Aorta (tissue), 5 donors: Measurements from ENCODE around the gene ORM1. TPM values are rescaled to one million over a fixed set of nuclear protein-coding genes. Genes with fewer than 3 reads are reported as not detected.

Experiments used
- ATAC-seq: fragments of 200-7000 bp; cut with Tn5 transposase; one replicate; pipeline ENCODE4 v1.9.1; 2022; ENCODE audit warnings: moderate library complexity; ENCODE audit not compliant: low FRiP score
- DNase-seq, 2 donors: peaks; one replicate each; pipeline ENCODE4 v3.0.0-alpha.2; 2020
- H3K27ac ChIP-seq, 2 donors: one replicate each; pipeline ENCODE4 v1.5.1; 2013; ENCODE audit warnings: low read length in 2 of 2, mild to moderate bottlenecking in 2 of 2, moderate library complexity in 2 of 2, control low read depth in 1 of 2, inconsistent platforms in 1 of 2, low read depth in 1 of 2
- H3K27me3 ChIP-seq, 2 donors: one replicate each; pipeline ENCODE4 v1.6.1; 2013; ENCODE audit warnings: control low read depth in 1 of 2, low read length in 1 of 2, mild to moderate bottlenecking in 1 of 2, moderate library complexity in 1 of 2; ENCODE audit not compliant: insufficient read depth in 2 of 2, control insufficient read depth in 1 of 2
- H3K36me3 ChIP-seq, 2 donors: one replicate each; pipeline ENCODE4 v1.6.1; 2013; ENCODE audit warnings: control low read depth in 1 of 2, low read length in 1 of 2, mild to moderate bottlenecking in 1 of 2; ENCODE audit not compliant: insufficient read depth in 2 of 2, control insufficient read depth in 1 of 2
- H3K4me1 ChIP-seq, 2 donors: one replicate each; pipeline ENCODE4 v1.6.1; 2013; ENCODE audit warnings: low read length in 2 of 2, control low read depth in 1 of 2, mild to moderate bottlenecking in 1 of 2, moderate library complexity in 1 of 2; ENCODE audit not compliant: insufficient read depth in 2 of 2, control insufficient read depth in 1 of 2
- H3K4me3 ChIP-seq, 2 donors: one replicate each; pipeline ENCODE4 v1.5.1; 2013; ENCODE audit warnings: low read length in 2 of 2, control low read depth in 1 of 2, mild to moderate bottlenecking in 1 of 2
- H3K9me3 ChIP-seq: one replicate; pipeline ENCODE4 v1.6.1; 2013; ENCODE audit warnings: mild to moderate bottlenecking, low read length; ENCODE audit not compliant: control insufficient read depth
- WGBS, 2 donors: extraction: QIAGEN DNeasy Blood & Tissue Kit; methylation state at CpG; one replicate each; pipeline ENCODE4 v1.1.7; 2013; 5-methylcytosine and 5-hydroxymethylcytosine counted together
- intact Hi-C, 2 donors: fragments of 100-400 bp; cut with DNase I; formaldehyde crosslinking; loops; one replicate each; pipeline versions ENCODE4 v1.14.2 to v1.15.0; 2022
- polyA plus RNA-seq, 2 donors: library from polyadenylated mRNA; stranded (reverse); fragments of 200-250 nt; gene quantifications; one replicate each; pipeline ENCODE4 v1.2.3, GENCODE V29; 2013
- total RNA-seq, 2 donors: library from RNA; stranded (reverse); fragmentation: NEBNext Ultra II Directional; extraction: Animal tissue kit (Norgen Biotek cat#: 25700); gene quantifications; one replicate each; pipeline ENCODE4 v1.2.1, GENCODE V29; 2021
- donor health status: healthy with polysubstance abuse.
- donor health status: Bipolar disorder and iron deficiency.
- donor health status: DM: no; HTN: no; CAD: no.
- donor health status: DM: no; HTN: no; CAD: no.
- donor health status: DM: yes; HTN: yes; CAD: no.

Gene ORM1
- total and polyA plus RNA-seq, 4 donors, result 0.28 to 3.0 (median 0.45) TPM; not detected in 1

DNA sequence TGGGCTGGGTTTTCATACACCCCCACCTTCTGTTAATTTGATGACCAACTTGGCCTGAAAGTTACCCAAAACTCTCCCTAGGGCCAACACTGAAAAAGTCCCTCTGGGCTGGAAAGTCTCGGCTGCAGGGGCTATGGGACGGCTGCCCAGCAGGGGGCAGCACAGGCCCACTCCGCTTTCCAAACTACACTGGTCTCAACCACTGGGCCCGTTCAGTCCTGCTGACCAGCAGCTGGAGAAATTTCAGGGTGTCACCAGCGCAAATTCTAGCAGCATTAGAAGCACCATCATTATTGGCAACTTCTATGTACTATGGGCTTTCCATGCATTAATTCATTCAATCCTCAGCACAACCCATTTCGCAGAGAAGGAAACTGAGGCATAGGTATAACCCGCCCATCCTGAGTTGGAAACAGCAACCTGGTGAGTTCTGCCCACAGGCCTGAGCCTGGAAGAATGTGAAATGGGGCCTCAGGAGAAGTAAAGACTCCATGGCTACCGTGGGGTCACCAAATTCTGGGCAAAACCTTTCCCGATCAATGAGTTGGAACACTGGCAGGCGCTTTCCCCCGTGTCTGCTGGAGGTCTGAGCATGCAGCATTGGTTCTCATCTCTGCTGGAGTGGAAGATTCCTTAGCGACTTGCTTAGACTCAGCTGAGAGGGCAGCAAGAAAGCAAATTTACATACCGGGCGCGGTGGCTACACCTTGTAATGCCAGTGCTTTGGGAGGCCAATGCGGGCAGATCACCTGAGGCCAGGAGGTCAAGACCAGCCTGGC, 16.4 kb downstream of the ORM1 start:
- peak; percentile 66 to 86 for DNase-seq
- Histone ChIP-seq H3K27ac (no peak overlapping the region), H3K9me3 (no peaks in the 10 kb centered on the region), H3K4me1 (no peaks in the 10 kb centered on the region), H3K27me3 (no peaks in the 10 kb centered on the region), H3K4me3 (no peak overlapping the region), H3K36me3 (peaks cover 6 to 15% of the 10 kb centered on the region in 2 donors)
- 75 to 78% methylated on average over 16 of the region's 16 CpGs for WGBS, 2 donors
- intact Hi-C loops, result loop anchor here in 1 of 2 donors (5.0 kb wide), 1 partner anchor 313 kb away; no protein-coding TSS in a partner anchor
- peak; percentile 69 for ATAC-seq

DNA sequence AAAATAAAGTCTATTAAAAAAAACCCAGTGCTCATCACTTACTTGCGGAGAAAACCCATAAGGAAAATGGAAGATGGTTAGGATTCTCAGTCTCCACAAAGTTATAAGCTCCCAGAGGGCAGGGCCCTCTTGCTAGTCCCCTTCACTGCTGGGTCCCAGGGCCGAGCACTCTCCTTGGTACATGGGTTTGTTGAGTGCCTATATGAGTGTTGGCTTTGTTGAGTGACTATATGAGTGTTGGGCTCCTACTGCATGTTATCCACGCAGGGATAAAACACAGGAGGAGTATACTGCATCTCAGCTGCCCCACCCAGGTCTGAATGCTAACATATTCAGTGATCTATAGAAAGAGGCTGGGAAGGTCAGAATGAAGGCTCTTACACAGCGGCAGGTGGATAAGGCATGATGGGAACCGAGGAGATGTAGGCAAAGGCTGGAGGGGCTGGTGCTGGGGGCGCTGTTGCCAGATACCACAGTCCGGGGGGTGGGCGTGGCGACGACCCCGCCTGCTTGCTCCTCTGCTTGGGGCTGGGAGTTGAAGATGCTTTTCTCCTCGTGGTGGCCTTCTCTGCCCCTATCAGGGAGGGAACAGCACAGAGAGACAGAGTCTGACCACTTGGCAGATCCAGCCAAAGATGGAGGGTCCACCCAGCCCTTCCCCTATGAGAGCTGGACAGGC, 18.4 kb downstream of the ORM1 start:
- WGBS, 2 donors, result 84 to 85% methylated on average over 12 of the region's 12 CpGs
- no peaks in the 10 kb centered on the region for H3K4me1 ChIP-seq
- intact Hi-C loops, result no loop called here

DNA sequence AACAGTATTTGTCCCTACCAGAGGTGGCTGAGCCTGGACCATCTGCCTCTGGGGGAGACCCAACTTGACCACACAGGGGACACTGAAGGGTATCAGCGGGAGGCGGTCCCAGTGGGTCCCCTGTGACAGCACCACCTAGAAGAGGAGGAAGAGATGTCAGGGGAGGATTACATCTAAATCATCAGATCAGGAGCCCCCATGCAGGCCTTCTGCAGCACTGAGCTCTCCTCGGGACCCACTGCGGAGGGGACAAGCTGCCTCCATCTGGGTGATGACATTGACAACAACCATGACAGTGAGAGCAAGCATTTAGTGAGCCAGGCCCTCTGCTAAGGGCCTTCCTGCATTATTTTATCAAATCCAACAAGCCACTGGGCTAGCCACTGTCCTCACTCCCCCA, 19.1 kb downstream of the ORM1 start:
- intact Hi-C loops, result no loop called here

More for the DNA sequence above, 18.4 kb downstream of the ORM1 start:
- no peak overlapping the region for H3K27ac ChIP-seq
- peaks cover 6 to 18% of the 10 kb centered on the region in 2 donors for H3K36me3 ChIP-seq
- H3K9me3 ChIP-seq, result no peaks in the 10 kb centered on the region
- ATAC-seq (no peak), DNase-seq (no peak)
- no peaks in the 10 kb centered on the region for H3K27me3 ChIP-seq
- H3K4me3 ChIP-seq, result no peak overlapping the region

DNA sequence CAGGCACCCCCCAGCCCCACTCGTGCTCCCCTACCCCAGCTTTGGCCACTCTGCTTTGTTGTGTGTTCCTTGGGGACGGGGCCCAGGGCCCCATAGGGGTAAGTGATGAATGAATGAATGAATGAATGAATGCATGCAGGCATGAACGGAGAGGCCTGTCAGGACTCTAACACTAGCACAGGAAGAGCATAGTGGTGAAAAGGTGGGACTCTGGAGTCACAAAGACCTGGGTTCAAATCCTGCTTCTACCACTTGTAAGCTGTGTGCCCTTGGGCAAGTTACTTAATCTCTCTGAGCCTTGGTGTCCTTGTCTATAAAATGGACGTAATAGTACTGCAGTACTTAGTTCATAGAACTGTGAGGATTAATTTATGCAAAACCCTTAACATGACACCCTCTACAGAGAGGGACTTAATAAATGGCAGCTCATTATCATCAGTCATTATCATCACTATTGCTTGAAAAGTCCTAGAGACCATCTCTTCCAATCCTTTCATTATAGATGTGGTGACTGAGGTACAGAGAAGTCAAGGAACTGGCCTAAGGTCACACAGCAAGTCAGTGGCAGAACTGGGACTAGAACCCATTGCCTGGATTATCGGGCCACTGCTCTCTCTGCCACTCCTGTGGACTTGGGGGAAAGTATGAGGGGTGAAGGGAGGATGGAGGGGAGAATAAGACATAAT, 20.0 kb downstream of the ORM1 start:
- ATAC-seq, result no peak
- Histone ChIP-seq H3K27me3 (no peaks in the 10 kb centered on the region), H3K27ac (no peak overlapping the region), H3K36me3 (peaks cover 0 to 26% of the 10 kb centered on the region in 2 donors), H3K4me1 (no peaks in the 10 kb centered on the region), H3K9me3 (no peaks in the 10 kb centered on the region), H3K4me3 (no peak overlapping the region)
- intact Hi-C loops, result no loop called here
- DNase-seq, result no peak
- WGBS, 2 donors, result 80 to 83% methylated on average over 5 of the region's 5 CpGs

More for the DNA sequence above, 19.1 kb downstream of the ORM1 start:
- Histone ChIP-seq H3K27me3 (no peaks in the 10 kb centered on the region), H3K4me1 (no peaks in the 10 kb centered on the region), H3K27ac (no peak overlapping the region), H3K36me3 (peaks cover 3 to 22% of the 10 kb centered on the region in 2 donors), H3K9me3 (no peaks in the 10 kb centered on the region), H3K4me3 (no peak overlapping the region)
- peak in 1 of 2 donors; percentile 57 for DNase-seq
- WGBS, 2 donors, result 93 to 95% methylated on average over 4 of the region's 4 CpGs
- no peak for ATAC-seq

DNA sequence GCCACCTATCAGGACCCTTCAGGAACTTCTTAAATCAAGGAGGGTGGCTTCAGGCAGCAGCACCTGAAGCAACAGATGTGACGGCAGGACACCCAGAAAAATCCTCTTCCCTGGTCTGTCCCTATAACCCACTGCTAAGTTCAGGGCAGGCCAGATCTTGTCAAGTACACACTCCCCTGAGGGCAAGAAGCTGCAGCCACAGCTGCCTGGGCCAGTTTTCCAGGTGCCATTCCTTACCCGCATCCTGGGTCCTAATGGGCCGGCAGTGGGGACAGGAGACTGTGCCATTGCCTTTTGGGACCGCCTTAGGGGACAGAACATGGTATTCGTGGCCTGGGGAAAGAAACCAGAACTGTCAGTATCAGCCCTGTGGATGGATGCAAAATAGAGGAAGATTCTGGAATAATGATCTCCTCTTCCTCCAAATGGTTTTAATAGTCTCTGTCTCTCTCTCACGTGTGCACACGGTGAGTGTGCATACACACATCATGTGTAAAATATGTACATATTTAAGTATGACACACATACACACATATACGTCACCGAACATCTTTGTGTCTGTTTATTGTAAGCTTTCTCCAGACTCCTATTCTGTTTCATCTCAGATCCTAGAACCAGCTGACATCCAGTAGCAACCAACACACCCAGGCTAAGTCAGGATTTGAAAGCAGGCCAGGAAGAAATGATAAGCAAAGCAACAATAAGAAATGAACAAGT, 20.7 kb downstream of the ORM1 start:
- Histone ChIP-seq H3K9me3 (no peaks in the 10 kb centered on the region), H3K4me1 (no peaks in the 10 kb centered on the region), H3K27ac (no peak overlapping the region), H3K27me3 (no peaks in the 10 kb centered on the region), H3K36me3 (peaks cover 0 to 26% of the 10 kb centered on the region in 2 donors), H3K4me3 (no peak overlapping the region)
- DNase-seq (peak in 1 of 2 donors; percentile 28), ATAC-seq (no peak)
- intact Hi-C loops, result no loop called here
- WGBS, 2 donors, result 83% methylated on average over 9 of the region's 9 CpGs

DNA sequence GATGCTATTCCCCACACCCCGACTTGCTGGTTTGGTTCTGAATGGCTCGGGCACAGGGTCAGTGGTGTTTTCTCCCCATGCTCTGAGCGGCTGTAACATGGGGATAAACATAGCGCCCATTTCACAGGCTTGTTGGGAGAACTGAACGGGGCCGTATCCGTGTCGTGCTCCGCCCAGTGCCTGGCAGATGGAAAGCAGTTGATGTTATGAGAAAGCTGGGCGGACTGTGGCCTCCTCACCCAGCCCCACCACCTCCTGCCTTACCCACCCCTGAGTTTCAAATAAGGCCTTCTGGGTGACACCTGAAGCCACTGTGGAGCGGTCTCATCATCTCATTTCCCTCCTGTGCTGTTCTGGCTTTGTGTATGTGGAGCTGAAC, 21.3 kb downstream of the ORM1 start:
- intact Hi-C loops, result no loop called here
- Histone ChIP-seq H3K36me3 (peaks cover 0 to 26% of the 10 kb centered on the region in 2 donors), H3K9me3 (no peaks in the 10 kb centered on the region), H3K4me1 (no peaks in the 10 kb centered on the region), H3K4me3 (no peak overlapping the region), H3K27me3 (no peaks in the 10 kb centered on the region), H3K27ac (no peak overlapping the region)
- ATAC-seq (no peak), DNase-seq (peak in 1 of 2 donors; percentile 27)
- WGBS, 2 donors, result 87 to 88% methylated on average over 11 of the region's 11 CpGs

DNA sequence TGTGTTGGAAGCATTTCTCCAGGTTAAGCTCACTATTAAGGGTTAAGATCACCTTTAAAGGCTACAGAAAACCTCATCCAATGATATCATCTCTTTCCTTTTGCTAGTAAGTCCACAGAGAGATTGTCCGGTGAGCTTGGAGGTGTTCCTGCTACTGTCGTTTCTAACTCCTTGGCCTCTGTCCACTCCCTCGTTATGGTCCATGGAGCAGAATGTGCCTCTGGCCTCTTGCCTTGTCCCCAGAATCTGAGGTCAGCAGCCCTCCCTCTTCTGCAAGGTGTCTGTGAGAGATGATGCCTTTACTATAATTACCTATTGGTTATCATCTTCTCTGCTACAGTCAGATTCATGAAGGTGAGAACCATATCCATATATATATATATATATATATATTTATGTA, 21.8 kb downstream of the ORM1 start:
- intact Hi-C loops, result loop anchor here in 1 of 2 donors (5.0 kb wide), 1 partner anchor 43 kb away; the partner anchor contains the start of gene AKNA
- ATAC-seq (no peak), DNase-seq (peak in 1 of 2 donors; percentile 30)
- H3K27ac ChIP-seq, result no peak overlapping the region
- no peak overlapping the region for H3K4me3 ChIP-seq
- 4 to 11% methylated on average over 3 of the region's 3 CpGs for WGBS, 2 donors
- H3K36me3 ChIP-seq, result peaks cover 0 to 26% of the 10 kb centered on the region in 2 donors
- no peaks in the 10 kb centered on the region for H3K27me3 ChIP-seq
- H3K9me3 ChIP-seq, result no peaks in the 10 kb centered on the region
- no peaks in the 10 kb centered on the region for H3K4me1 ChIP-seq

DNA sequence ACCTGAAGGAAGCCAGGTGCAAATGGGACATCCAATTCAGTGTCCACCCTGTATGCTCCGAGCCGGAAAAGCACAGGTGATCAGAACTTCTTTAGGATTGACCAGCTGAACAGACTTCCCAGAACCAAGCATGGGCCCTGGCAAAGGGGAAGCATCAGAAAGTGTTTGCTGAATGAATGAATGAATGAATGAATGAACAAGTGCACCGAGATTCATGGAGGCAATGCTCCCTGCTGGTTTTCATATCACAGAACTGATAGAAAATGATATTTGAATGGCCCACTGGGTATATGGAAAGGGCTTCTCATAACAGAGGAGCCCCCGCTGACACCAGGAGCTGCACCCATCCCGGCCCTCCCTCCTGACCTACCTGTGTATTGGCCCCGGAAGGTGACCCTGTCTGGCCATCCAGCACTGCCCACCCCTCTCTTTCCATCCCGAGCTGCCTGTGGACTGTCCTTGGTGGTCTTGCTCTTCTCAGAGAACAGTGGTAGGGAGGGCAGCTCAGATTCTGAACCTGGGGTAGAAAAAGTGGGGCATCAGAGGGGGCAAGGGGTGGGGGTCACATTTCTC, 22.7 kb downstream of the ORM1 start:
- Histone ChIP-seq H3K9me3 (no peaks in the 10 kb centered on the region), H3K36me3 (peaks cover 0 to 22% of the 10 kb centered on the region in 2 donors), H3K27ac (no peak overlapping the region), H3K4me3 (no peak overlapping the region), H3K27me3 (no peaks in the 10 kb centered on the region), H3K4me1 (no peaks in the 10 kb centered on the region)
- ATAC-seq (no peak), DNase-seq (no peak)
- 90 to 92% methylated on average over 7 of the region's 7 CpGs for WGBS, 2 donors
- intact Hi-C loops, result loop anchor here in 1 of 2 donors (5.0 kb wide), 1 partner anchor 42 kb away; the partner anchor contains the start of gene AKNA
